DND-41 (cell line): ENCODE measurements around the gene TBC1D19.

ENCODE experiments used
- ATAC-seq: fragments of 200-7000 bp; cut with Tn5 transposase; 3 replicates; pipeline ENCODE4 v1.9.1; 2021; ENCODE audit warnings: low read depth; ENCODE audit not compliant: insufficient read depth
- DNase-seq: peaks from one replicate; pipeline ENCODE4 v3.0.0-alpha.2; 2020
- H2AFZ ChIP-seq: 2 replicates; pipeline ENCODE4 v1.6.0; 2012; ENCODE audit warnings: low read depth, low read length
- H3K27ac ChIP-seq: 2 replicates; pipeline ENCODE4 v1.5.1; 2012; ENCODE audit warnings: low read length, inconsistent platforms
- H3K27me3 ChIP-seq: fragments of 200-600 bp; sonication (generic); 2 replicates; pipeline ENCODE4 v1.6.0; 2012; ENCODE audit warnings: low read length, mild to moderate bottlenecking, inconsistent platforms; ENCODE audit not compliant: insufficient read depth, poor library complexity
- H3K36me3 ChIP-seq: 2 replicates; pipeline ENCODE4 v1.5.1; 2012; ENCODE audit warnings: low read length, inconsistent platforms; ENCODE audit not compliant: insufficient read depth
- H3K4me1 ChIP-seq: 2 replicates; pipeline ENCODE4 v1.5.1; 2012; ENCODE audit warnings: mild to moderate bottlenecking, low read length; ENCODE audit not compliant: insufficient read depth
- H3K4me2 ChIP-seq: 2 replicates; pipeline ENCODE4 v1.6.0; 2012; ENCODE audit warnings: mild to moderate bottlenecking, moderate library complexity, low read length, inconsistent platforms; ENCODE audit not compliant: insufficient read depth
- H3K4me3 ChIP-seq, 2 experiments: fragments of 200-600 bp in 1 of 2; shearing (Covaris generic) in 1 of 2; 2 replicates each; pipeline ENCODE4 v1.5.1; 2012 to 2016; ENCODE audit warnings: inconsistent platforms in 2 of 2, low read length in 2 of 2, mild to moderate bottlenecking in 2 of 2, low read depth in 1 of 2, moderate library complexity in 1 of 2
- H3K79me2 ChIP-seq: 2 replicates; pipeline ENCODE4 v1.6.0; 2012; ENCODE audit warnings: low read length, inconsistent platforms; ENCODE audit not compliant: insufficient read depth
- H3K9ac ChIP-seq: 2 replicates; pipeline ENCODE4 v1.6.0; 2012; ENCODE audit warnings: low read depth, mild to moderate bottlenecking, inconsistent platforms, low read length, moderate library complexity
- H3K9me3 ChIP-seq: 2 replicates; pipeline ENCODE4 v1.5.1; 2012; ENCODE audit warnings: low read length, moderate library complexity, mild to moderate bottlenecking, inconsistent platforms; ENCODE audit not compliant: insufficient read depth, severe bottlenecking
- H4K20me1 ChIP-seq: 2 replicates; pipeline ENCODE4 v1.6.0; 2012; ENCODE audit warnings: low read length; ENCODE audit not compliant: insufficient read depth
- EZH2 ChIP-seq: IDR thresholded peaks from 3 replicates; pipeline ENCODE4 v1.6.1; 2012; ENCODE audit warnings: borderline replicate concordance, low read depth, mild to moderate bottlenecking, moderate library complexity, low read length, inconsistent platforms; ENCODE audit not compliant: severe bottlenecking
- TF ChIP-seq, protein P1 (sequence below): IDR thresholded peaks from 2 replicates; pipeline ENCODE4 v1.5.1; 2012; ENCODE audit warnings: borderline replicate concordance, low read length, moderate library complexity, mild to moderate bottlenecking; ENCODE audit not compliant: poor library complexity, severe bottlenecking; ENCODE audit errors: extremely low read depth

The TBC1D19 gene

DNA sequence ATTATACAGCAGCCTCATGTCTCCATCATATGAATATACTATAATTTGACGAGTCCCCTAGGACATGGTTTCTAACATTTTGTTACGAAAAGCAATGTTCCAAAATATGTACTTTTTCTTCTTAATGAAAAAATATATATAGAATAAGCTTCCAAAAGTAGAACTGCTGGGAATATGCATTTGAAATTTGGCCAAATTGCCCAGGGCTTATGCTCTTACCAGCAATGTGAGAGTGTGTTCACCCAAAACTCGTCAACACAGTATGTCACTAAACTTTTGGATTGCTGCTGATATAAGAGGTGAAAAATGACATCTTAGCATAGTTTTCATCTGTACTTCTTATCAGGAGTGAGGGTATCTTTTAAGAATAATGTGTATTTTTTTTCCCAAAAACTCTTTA lies 212.2 kb downstream of the TBC1D19 start:
- H3K4me3 ChIP-seq, result no peak overlapping the region
- H3K4me2 ChIP-seq, result no peak overlapping the region
- H4K20me1 ChIP-seq, result no peaks in the 10 kb centered on the region
- H3K27ac ChIP-seq, result no peak overlapping the region
- no peaks in the 10 kb centered on the region for H3K36me3 ChIP-seq
- H3K4me1 ChIP-seq, result no peaks in the 10 kb centered on the region
- H3K79me2 ChIP-seq, result no peaks in the 10 kb centered on the region
- TF ChIP-seq, protein P1, sequence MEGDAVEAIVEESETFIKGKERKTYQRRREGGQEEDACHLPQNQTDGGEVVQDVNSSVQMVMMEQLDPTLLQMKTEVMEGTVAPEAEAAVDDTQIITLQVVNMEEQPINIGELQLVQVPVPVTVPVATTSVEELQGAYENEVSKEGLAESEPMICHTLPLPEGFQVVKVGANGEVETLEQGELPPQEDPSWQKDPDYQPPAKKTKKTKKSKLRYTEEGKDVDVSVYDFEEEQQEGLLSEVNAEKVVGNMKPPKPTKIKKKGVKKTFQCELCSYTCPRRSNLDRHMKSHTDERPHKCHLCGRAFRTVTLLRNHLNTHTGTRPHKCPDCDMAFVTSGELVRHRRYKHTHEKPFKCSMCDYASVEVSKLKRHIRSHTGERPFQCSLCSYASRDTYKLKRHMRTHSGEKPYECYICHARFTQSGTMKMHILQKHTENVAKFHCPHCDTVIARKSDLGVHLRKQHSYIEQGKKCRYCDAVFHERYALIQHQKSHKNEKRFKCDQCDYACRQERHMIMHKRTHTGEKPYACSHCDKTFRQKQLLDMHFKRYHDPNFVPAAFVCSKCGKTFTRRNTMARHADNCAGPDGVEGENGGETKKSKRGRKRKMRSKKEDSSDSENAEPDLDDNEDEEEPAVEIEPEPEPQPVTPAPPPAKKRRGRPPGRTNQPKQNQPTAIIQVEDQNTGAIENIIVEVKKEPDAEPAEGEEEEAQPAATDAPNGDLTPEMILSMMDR, result no peak
- no peak for TF ChIP-seq EZH2
- H3K27me3 ChIP-seq, result no peaks in the 10 kb centered on the region
- H2AFZ ChIP-seq, result no peak overlapping the region
- no peak for DNase-seq
- ATAC-seq, result no peak
- H3K9me3 ChIP-seq, result no peaks in the 10 kb centered on the region
- H3K9ac ChIP-seq, result no peak overlapping the region

DNA sequence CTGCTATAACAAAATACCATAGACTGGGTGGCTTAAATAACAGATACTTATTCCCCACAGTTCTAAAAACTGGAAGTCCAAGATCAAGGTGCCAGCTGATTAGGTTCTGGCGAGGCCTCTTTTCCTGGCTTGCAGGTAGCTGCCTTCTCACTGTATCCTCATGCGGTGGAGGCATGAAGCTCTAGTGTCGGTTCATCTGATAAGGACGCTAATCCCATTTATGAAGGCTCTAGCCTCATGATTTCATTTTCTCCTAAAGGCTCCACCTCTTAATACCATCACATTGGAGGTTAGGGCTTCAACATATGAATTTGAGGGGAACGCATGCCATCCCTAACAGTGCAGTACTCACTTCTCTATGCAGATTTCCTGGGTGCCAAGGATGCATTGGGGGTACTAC lies 218.9 kb downstream of the TBC1D19 start:
- DNase-seq, result no peak
- TF ChIP-seq, protein P1, result no peak
- TF ChIP-seq EZH2, result no peak
- no peak for ATAC-seq
- Histone ChIP-seq H3K36me3 (no peaks in the 10 kb centered on the region), H4K20me1 (no peaks in the 10 kb centered on the region; the same call in 1 of the 2 replicates), H2AFZ (no peak overlapping the region), H3K9ac (no peak overlapping the region), H3K4me3 (no peak overlapping the region), H3K79me2 (no peaks in the 10 kb centered on the region), H3K4me1 (no peaks in the 10 kb centered on the region), H3K4me2 (no peak overlapping the region), H3K9me3 (no peaks in the 10 kb centered on the region), H3K27ac (no peak overlapping the region), H3K27me3 (no peaks in the 10 kb centered on the region)

DNA sequence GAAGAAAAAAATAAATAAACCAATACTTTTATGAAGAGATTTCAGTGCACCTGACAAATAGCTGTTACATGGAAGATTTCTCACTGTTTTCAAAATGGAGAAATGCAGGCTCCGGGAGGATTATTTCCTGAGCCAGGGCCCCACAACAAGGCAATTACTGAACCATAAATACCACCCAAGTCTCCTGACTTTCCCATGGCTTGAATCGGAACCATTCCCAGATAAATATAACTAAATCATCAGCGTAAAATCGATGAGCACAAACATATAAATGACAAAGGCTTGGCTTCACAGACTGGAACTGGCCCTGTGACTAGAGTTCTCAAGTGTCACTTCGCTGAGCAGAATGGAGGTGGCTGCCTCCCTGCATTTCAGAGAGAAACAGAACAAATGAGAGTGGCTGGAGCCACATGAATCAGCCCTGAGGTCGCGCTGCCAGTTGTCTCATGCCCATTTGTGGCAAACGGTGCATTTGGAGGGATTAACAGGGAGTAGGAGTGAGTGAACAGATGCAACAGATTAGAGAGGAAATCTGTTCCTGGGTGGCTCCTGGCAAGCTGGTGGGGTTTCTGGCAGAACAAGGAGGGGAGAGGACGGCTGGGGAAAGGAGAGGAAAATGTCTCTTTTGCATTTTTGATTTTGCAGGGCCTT lies 219.5 kb downstream of the TBC1D19 start:
- ATAC-seq (peak; percentile 65), DNase-seq (peak; percentile 16)
- Histone ChIP-seq H2AFZ (no peak overlapping the region), H3K27me3 (no peaks in the 10 kb centered on the region), H3K79me2 (no peaks in the 10 kb centered on the region), H3K4me2 (no peak overlapping the region), H3K9ac (no peak overlapping the region), H3K4me3 (no peak overlapping the region), H4K20me1 (no peaks in the 10 kb centered on the region; the same call in 1 of the 2 replicates), H3K36me3 (no peaks in the 10 kb centered on the region), H3K27ac (no peak overlapping the region), H3K9me3 (no peaks in the 10 kb centered on the region), H3K4me1 (no peaks in the 10 kb centered on the region)
- TF ChIP-seq, protein P1, result no peak
- no peak for TF ChIP-seq EZH2

DNA sequence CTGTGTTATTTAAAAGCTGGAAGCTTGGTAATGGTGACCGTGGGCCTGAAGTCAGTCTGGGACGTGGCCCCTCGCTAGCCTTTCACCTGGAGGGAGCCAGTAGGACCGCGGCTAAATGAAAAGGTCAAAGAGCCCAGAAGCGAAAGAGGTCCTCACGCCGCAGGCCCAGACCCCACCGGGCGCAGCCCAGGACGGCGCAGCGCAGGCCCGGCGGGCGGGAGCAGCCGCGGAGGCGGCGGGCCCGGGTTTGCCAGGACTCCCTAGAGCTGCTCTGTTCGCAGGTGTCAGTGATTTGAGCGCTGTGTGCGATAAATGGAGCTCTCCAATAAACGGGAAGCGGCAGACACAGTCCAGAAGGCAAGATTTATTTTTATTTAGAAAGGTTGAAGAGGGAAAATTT lies 220.6 kb downstream of the TBC1D19 start:
- TF ChIP-seq EZH2, result no peak
- TF ChIP-seq, protein P1, result no peak
- Histone ChIP-seq H3K36me3 (no peaks in the 10 kb centered on the region), H3K79me2 (no peaks in the 10 kb centered on the region), H3K9me3 (no peaks in the 10 kb centered on the region), H3K4me2 (no peak overlapping the region), H2AFZ (no peak overlapping the region), H3K4me1 (no peaks in the 10 kb centered on the region), H3K27ac (no peak overlapping the region), H4K20me1 (no peaks in the 10 kb centered on the region; the same call in 1 of the 2 replicates), H3K4me3 (no peak overlapping the region), H3K27me3 (no peaks in the 10 kb centered on the region), H3K9ac (no peak overlapping the region)
- ATAC-seq (no peak), DNase-seq (no peak)
